GM23338 (cell line): ENCODE measurements around the gene SEMA6C. TPM values are rescaled to one million over a fixed set of nuclear protein-coding genes. Genes with fewer than 3 reads are reported as not detected.

Source experiments
- ATAC-seq: fragments of 200-7000 bp; cut with Tn5 transposase; 3 replicates; pipeline ENCODE4 v1.9.1; 2020
- DNase-seq: peaks from one replicate; pipeline ENCODE4 v3.0.0-alpha.2; 2015; ENCODE audit warnings: low spot score
- H2AFZ ChIP-seq: fragments of 200-600 bp; sonication (generic); 2 replicates; pipeline ENCODE4 v1.8.0; 2016; ENCODE audit warnings: antibody characterized with exemption, mild to moderate bottlenecking, moderate library complexity
- H3F3A ChIP-seq: fragments of 200-600 bp; sonication (generic); replicated peaks from 2 replicates; pipeline ENCODE4 v1.8.0; 2017; ENCODE audit warnings: antibody characterized with exemption, mixed run types, low read depth
- H3K27ac ChIP-seq: fragments of 200-600 bp; sonication (generic); 2 replicates; pipeline ENCODE4 v1.6.1; 2016; ENCODE audit warnings: low read depth
- H3K27me3 ChIP-seq: fragments of 200-600 bp; sonication (generic); 2 replicates; pipeline ENCODE4 v1.8.0; 2016; ENCODE audit warnings: mild to moderate bottlenecking, mixed run types, moderate library complexity; ENCODE audit not compliant: insufficient read depth
- H3K36me3 ChIP-seq: fragments of 200-600 bp; sonication (generic); 2 replicates; pipeline ENCODE4 v1.8.0; 2016; ENCODE audit warnings: mild to moderate bottlenecking; ENCODE audit not compliant: insufficient read depth
- H3K4me1 ChIP-seq: fragments of 200-600 bp; sonication (generic); 2 replicates; pipeline ENCODE4 v1.8.0; 2016; ENCODE audit warnings: mild to moderate bottlenecking, moderate library complexity; ENCODE audit not compliant: insufficient read depth
- H3K4me2 ChIP-seq: fragments of 200-600 bp; sonication (generic); 2 replicates; pipeline ENCODE4 v1.7.1; 2017; ENCODE audit warnings: mixed run types
- H3K4me3 ChIP-seq: fragments of 200-600 bp; sonication (generic); 2 replicates; pipeline ENCODE4 v1.6.1; 2016; ENCODE audit warnings: mixed run types
- H3K79me2 ChIP-seq: fragments of 200-600 bp; sonication (generic); replicated peaks from 2 replicates; pipeline ENCODE4 v1.8.0; 2017; ENCODE audit warnings: mild to moderate bottlenecking; ENCODE audit not compliant: insufficient read depth
- H3K9me2 ChIP-seq: fragments of 200-600 bp; sonication (generic); 2 replicates; pipeline ENCODE4 v1.8.0; 2017; ENCODE audit not compliant: insufficient read depth
- H4K20me1 ChIP-seq: fragments of 200-600 bp; sonication (generic); replicated peaks from 2 replicates; pipeline ENCODE4 v1.8.0; 2017; ENCODE audit warnings: mild to moderate bottlenecking; ENCODE audit not compliant: insufficient read depth
- H3K27ac Mint-ChIP-seq: 2 replicates; pipeline ENCODE4 v1.8.0; 2020; ENCODE audit warnings: inconsistent platforms, mild to moderate bottlenecking, moderate library complexity, mixed read lengths
- H3K27me3 Mint-ChIP-seq: 3 replicates; pipeline ENCODE4 v1.8.0; 2022; ENCODE audit warnings: low read depth, mild to moderate bottlenecking, moderate library complexity, mixed read lengths, inconsistent platforms; ENCODE audit not compliant: insufficient read depth, poor library complexity
- H3K36me3 Mint-ChIP-seq: 3 replicates; pipeline ENCODE4 v1.8.0; 2021; ENCODE audit warnings: low read depth, mild to moderate bottlenecking, inconsistent platforms, moderate library complexity, mixed read lengths
- H3K4me1 Mint-ChIP-seq: 3 replicates; pipeline ENCODE4 v1.8.0; 2020; ENCODE audit warnings: mild to moderate bottlenecking, inconsistent platforms, mixed read lengths
- H3K4me3 Mint-ChIP-seq: 3 replicates; pipeline ENCODE4 v1.8.0; 2021; ENCODE audit warnings: moderate library complexity, mild to moderate bottlenecking, inconsistent platforms, mixed read lengths
- H3K9me3 Mint-ChIP-seq: 3 replicates; pipeline ENCODE4 v1.8.0; 2020; ENCODE audit warnings: moderate library complexity, mild to moderate bottlenecking, inconsistent platforms, mixed read lengths
- CREB1 ChIP-seq: fragments of 250-450 bp; sonication (Bioruptor Pico); IDR thresholded peaks from 2 replicates; pipeline ENCODE4 v1.5.0; 2020; ENCODE audit warnings: low read depth, mild to moderate bottlenecking, moderate library complexity
- CTCF ChIP-seq, 2 experiments: fragments of 200-600 bp in 1 of 2; sonication (generic) in 1 of 2; conservative IDR thresholded peaks; 2 replicates each; pipeline versions ENCODE4 v1.5.1 to v1.6.1; 2016 to 2017; ENCODE audit warnings: antibody characterized with exemption in 2 of 2, low read depth in 2 of 2, mild to moderate bottlenecking in 2 of 2, moderate library complexity in 1 of 2
- ETS1 ChIP-seq: IDR thresholded peaks from 2 replicates; pipeline ENCODE4 v1.6.1; 2016; ENCODE audit warnings: antibody characterized with exemption
- EZH2 ChIP-seq: fragments of 200-600 bp; sonication (generic); IDR thresholded peaks from one replicate; pipeline ENCODE4 v1.8.0; 2017; ENCODE audit warnings: antibody characterized with exemption, mild to moderate bottlenecking, low read depth; ENCODE audit not compliant: unreplicated experiment
- EZH2phosphoT487 ChIP-seq: fragments of 200-600 bp; sonication (generic); IDR thresholded peaks from one replicate; pipeline ENCODE4 v1.8.1; 2018; ENCODE audit warnings: antibody characterized with exemption; ENCODE audit not compliant: unreplicated experiment
- JUNB ChIP-seq: IDR thresholded peaks from one replicate; pipeline ENCODE4 v1.6.1; 2016; ENCODE audit warnings: antibody characterized with exemption; ENCODE audit not compliant: unreplicated experiment
- NANOG ChIP-seq: IDR thresholded peaks from 2 replicates; pipeline ENCODE4 v1.6.1; 2016; ENCODE audit warnings: antibody characterized with exemption, borderline replicate concordance
- POLR2AphosphoS5 ChIP-seq: IDR thresholded peaks from 2 replicates; pipeline ENCODE4 v1.6.1; 2016; ENCODE audit warnings: antibody characterized with exemption, low read depth
- REST ChIP-seq: IDR thresholded peaks from one replicate; pipeline ENCODE4 v1.6.1; 2018; ENCODE audit warnings: antibody characterized with exemption; ENCODE audit not compliant: unreplicated experiment
- STAT1 ChIP-seq: IDR thresholded peaks from one replicate; pipeline ENCODE4 v1.6.1; 2016; ENCODE audit warnings: antibody characterized with exemption; ENCODE audit not compliant: unreplicated experiment
- ZNF114 ChIP-seq: fragments of 250-450 bp; sonication (Bioruptor Pico); IDR thresholded peaks from 2 replicates; pipeline ENCODE4 v1.5.0; 2020; ENCODE audit warnings: mild to moderate bottlenecking, moderate library complexity
- ZNF331 ChIP-seq: fragments of 250-450 bp; sonication (Bioruptor Pico); IDR thresholded peaks from 2 replicates; pipeline ENCODE4 v1.5.0; 2020; ENCODE audit warnings: low read depth, mild to moderate bottlenecking, moderate library complexity
- ZNF462 ChIP-seq: fragments of 250-450 bp; sonication (Bioruptor Pico); IDR thresholded peaks from 2 replicates; pipeline ENCODE4 v1.5.0; 2020; ENCODE audit warnings: mild to moderate bottlenecking, moderate library complexity
- polyA plus RNA-seq: library from polyadenylated mRNA; unstranded; fragments of >200 nt; fragmentation: Nextera tagmentation; extraction: Ambion mirVana; gene quantifications from 2 replicates; pipeline ENCODE4 v1.2.1, GENCODE V29; 2016
- total RNA-seq: library from RNA; depleted of rRNA; stranded (reverse); fragments of >200 nt; shearing (Covaris generic); gene quantifications from 2 replicates; pipeline ENCODE4 v1.2.3, GENCODE V29; 2014

The SEMA6C gene
- total and polyA plus RNA-seq, 2 experiments from 2014 or later, result 6.2 to 12.3 TPM

GRCh38 chr1:151106894-151107293, 39.5 kb downstream of the SEMA6C start:
- no peak for TF ChIP-seq ZNF462 (CRISPR knock-in tag)
- TF ChIP-seq REST, result no peak
- no peak for TF ChIP-seq ZNF114 (CRISPR knock-in tag)
- no peak for TF ChIP-seq STAT1
- TF ChIP-seq ZNF331, result no peak
- TF ChIP-seq EZH2, result no peak
- no peak for TF ChIP-seq JUNB
- no peak for TF ChIP-seq CREB1
- no peak for TF ChIP-seq ETS1
- TF ChIP-seq NANOG, result no peak
- no peak for TF ChIP-seq POLR2AphosphoS5
- TF ChIP-seq CTCF (conservative IDR thresholded peaks at IDR 0.05; ENCODE audit: low read depth in 2 of 2), result no peak
- TF ChIP-seq EZH2phosphoT487, result no peak
- no peaks in the 10 kb centered on the region for H3K36me3 Mint-ChIP-seq
- H3K27me3 ChIP-seq, result no peaks in the 10 kb centered on the region
- H3K36me3 ChIP-seq, result no peaks in the 10 kb centered on the region
- H3K4me1 ChIP-seq, result no peaks in the 10 kb centered on the region
- no peaks in the 10 kb centered on the region for H3K79me2 ChIP-seq
- no peaks in the 10 kb centered on the region for H3F3A ChIP-seq
- DNase-seq, result no peak
- no peak overlapping the region for H3K4me2 ChIP-seq
- H3K4me1 Mint-ChIP-seq, result no peaks in the 10 kb centered on the region
- no peak overlapping the region for H3K27ac Mint-ChIP-seq
- H3K9me3 Mint-ChIP-seq, result no peaks in the 10 kb centered on the region
- H4K20me1 ChIP-seq, result no peaks in the 10 kb centered on the region
- no peak for ATAC-seq
- H3K4me3 ChIP-seq, result no peak overlapping the region
- H3K27ac ChIP-seq, result no peak overlapping the region
- peaks cover 1% of the 10 kb centered on the region for H3K27me3 Mint-ChIP-seq
- H3K9me2 ChIP-seq, result no peaks in the 10 kb centered on the region
- H2AFZ ChIP-seq, result no peak overlapping the region
- H3K4me3 Mint-ChIP-seq, result no peak overlapping the region
